HG03095 (cell line): ENCODE data around the gene CD58.

ENCODE experiments used
- ATAC-seq: cut with Tn5 transposase; IDR thresholded peaks from one replicate; pipeline ENCODE4 v1.9.1; 2021; ENCODE audit warnings: moderate library complexity; ENCODE audit not compliant: unreplicated experiment

The CD58 gene

DNA sequence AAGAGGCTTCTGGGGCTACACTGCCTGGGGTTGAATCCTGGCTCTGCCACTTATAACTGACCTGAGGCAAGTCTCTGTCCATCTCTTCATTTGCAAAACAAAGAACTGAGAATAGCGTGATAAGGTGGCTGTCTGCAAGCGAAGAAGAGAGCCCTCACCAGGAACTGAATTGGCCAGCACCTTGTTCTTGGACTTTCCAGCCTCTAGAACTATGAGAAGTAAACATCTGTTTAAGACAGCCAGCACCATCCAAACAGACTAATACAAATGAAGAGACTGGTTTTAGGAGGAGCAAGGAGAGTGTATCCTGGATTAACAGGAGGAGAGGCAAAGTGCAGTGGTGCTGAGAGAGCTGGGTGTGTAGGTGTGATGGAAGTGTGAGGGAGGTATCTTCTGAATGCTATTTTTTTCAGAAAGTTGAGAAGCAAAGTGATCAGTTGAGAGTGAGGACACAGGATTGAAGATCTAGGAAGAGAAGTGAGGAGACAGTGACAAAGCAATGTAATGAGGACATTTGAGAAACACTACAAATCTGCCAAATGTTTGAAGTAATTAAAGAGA is 59.3 kb downstream of the CD58 start:
- ATAC-seq, result no peak

DNA sequence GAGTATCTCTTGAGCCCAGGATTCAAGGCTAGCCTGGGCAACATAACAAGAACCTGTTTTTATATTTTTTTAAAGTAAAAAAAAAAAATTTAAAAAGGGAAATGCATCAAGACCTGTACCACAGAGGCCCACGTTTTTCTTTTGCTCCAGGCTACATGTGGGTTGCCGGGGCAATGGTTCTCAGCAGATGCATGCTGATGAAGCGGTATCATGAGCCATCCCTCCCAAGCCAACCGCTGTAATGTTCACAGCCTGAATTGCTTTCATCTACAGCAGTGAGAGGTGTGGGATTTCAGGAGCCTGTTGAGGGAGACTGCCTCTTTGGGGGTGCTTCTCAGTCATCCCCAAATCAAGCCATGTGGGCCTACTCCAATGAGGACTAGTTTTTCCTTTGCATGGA is 60.5 kb downstream of the CD58 start:
- no peak for ATAC-seq

GRCh38 chr1:116508984-116509980 is 61.5 kb downstream of the CD58 start:
- peak; percentile 26 for ATAC-seq

DNA sequence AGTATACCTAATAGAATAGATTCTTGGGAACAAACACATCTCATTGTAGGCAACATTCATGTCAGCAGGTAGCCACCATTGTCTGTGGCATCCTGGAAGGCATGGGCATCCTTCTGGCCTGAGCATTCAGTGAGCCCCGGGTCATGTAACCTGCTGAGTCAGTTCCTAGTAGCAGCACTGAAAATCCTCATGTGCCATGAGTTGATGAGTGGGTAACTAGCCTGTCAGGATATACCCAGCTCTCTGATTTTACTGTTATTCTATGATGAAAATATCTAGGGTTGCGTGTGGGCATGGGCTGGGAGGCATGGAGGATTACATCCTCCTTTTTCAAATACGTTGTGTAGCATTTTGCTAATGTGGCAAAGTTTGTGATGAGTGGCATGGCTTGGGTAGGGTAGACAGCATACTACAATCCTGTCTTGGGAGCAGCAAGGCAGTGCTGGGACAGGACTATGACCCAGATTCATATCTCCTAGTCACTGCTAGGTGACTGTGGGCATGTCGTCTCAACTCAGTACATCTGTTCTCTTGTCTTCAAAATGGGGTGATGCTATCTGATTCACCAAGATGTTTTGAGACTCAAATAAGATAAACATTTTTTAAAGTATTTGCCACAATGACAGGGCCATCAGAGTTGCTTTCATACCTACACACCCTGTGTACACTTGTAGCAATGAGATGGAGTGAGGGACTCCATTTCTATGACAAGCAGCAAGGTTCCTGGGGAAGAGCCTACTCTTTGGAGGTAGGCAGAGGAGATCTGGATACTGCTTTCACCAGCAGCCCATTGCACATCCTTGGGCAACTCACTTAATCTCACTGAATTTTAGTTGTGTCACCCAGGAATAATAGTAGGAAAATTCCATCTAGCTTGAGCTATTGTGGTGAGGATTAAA is 62.5 kb downstream of the CD58 start:
- ATAC-seq, result no peak

DNA sequence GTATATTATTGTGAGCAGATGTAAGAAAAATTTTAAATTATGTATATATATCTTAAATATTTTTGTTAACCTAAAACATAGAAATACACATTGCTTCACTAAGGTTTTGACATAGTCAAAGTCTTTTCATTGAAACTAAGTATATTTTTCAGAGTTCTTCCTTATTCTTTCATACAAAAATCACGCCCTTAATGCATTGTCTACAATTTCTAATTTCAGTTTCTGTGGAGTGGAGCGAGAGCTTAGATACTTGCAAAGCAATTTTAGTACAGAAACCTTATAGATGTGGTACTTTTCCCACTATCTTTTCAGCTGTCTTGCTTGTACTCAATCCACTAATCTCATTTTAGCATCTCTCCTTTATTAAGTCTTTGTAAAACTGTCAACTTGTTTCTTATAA is 63.2 kb downstream of the CD58 start:
- ATAC-seq, result no peak

GRCh38 chr1:116506132-116507004 is 64.5 kb downstream of the CD58 start:
- ATAC-seq, result no peak

GRCh38 chr1:116504308-116505156 is 66.3 kb downstream of the CD58 start:
- ATAC-seq, result peak; percentile 90

- ATAC-seq, result no peak
Measured at GRCh38 chr1:116503546-116504307, 67.1 kb downstream of the CD58 start.

DNA sequence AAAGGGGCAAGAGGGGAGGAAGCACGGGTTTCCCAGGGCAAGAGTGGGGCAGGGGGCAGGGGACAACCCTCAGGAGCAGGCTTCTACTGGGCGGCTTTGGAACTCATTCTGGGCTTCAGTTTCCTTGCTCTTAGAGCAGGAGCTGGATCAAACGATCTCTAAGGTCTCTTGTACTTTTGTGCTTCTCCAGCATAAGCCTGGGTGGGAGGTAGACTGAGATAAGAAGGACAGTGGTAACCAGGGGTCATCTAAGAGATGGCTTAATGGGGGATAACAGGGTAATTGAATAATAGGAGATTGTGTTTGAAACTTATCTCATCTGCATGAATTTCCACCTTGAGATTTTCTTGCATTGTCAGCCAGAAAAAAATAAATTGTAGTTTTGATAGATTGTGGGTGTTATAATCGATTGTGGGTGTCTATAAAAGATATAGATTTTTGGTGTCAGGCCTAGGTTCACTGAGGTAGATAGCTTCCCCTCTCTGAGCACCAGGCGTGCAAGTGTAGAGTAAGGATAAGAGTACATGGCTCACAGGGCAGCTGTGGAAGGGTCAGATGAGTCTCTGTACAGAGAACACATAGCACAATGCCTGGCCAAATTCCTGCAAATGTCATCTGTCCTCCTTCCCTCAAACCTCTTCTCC is 68.0 kb downstream of the CD58 start:
- ATAC-seq, result no peak

GRCh38 chr1:116501870-116502244 is 69.0 kb downstream of the CD58 start:
- ATAC-seq, result no peak

DNA sequence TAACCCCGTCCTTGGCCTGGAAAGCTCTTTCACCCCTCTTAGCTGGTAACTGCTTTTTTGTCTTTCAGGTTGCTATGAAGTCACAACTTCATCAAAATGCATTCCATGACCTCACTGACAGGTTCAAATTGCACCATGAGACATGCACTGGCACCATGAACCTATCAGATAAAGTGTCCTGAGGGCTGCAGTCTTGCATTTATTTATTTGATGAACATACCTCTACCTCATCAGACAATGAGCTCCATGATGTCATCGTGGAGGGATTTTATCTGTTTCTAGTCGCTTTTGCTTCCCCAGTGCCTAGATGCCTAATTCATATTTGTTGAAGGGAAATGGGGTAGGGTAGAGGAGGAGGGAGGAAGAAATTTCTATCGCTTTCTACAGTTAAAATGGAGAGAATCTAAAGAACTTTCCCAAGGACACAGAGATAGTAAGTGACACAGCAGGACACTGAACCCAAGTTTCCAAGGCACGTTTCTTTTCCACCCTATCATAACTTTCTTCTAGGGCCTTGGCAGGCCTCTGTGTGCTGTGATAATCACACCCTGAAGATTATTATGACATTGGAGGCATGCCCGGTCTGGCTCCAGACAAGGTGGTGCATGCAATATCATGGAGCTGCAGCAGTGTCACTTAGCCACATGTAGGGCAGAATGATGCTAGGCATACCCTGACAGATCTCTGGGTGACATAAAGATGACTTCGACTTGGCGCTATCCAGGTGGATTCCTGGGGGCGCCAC is 69.5 kb downstream of the CD58 start:
- ATAC-seq, result no peak

DNA sequence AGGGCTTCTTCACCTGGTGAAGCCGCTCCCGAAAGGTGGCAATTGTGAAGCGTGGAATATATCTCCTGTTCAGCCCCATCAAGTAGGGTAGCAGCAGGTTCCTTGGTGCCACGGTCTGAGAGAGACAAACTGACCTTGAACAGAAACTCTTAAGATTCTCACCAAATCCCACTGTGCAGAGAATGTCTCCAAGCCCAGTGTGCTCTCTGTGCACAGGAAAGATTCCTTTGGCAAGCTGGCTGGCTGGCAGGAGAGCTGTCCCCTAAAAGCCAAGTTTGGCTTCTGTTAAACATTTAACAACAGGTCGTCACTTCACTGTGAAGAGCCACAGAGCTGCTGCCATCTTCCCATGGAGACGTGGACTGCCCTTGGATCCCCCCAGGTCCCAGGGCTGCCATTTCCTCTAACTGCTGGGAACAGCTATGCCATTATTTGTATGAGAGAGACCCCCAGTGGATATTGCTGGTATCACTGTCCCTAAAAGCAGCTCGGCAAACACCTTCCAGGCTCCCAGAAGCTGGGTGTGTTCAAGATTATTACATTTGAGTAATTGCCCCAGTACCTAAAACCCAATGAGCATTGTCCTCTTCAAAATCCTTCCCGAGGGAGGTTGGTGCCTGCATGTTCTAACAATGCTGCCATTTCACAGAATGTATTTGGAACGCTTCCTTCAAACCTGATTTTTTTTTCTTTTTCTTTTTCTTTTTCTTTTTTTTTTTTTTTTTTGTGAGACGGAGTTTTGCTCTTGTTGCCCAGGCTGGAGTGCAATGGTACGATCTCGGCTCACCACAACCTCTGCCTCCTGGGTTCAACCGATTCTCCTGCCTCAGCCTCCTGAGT is 71.8 kb downstream of the CD58 start:
- ATAC-seq, result peak; percentile 56

DNA sequence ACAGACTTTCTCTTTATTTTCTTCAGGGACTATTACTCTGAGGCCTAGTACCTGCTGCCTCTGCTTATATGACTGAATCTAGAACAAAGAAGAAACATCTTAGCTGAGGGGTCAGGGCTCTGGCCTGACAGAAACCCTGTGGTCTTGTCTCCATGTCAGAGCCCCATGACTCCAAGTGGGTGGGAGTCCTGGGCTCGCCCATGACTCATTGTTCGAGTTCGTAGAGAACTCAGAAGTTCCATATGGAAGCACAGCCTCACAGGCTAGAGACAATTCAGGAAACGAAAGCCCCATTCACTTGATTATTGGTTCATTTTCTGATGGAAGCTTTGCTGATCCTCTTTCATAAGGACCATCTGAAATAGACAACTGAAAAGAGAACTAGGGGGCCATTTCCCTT is 73.2 kb downstream of the CD58 start:
- no peak for ATAC-seq

DNA sequence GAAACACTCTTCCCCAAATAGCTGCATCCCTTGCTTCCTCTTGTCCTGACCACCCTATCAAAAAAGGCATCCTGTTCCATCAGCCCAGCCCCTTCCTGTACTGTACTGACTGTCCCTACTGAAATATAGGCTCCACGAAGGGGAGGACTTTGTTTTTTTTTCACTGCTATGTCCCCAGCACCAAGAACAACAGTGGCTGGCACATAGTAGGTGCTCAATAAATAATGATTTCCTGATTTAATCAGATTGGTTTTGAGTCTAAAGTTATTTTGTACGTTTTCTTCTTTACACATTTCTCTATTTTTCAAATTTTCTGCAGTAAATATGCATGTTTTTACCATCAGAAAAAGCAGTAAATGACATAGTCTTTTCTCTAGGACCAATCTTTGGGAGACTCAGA is 73.9 kb downstream of the CD58 start:
- ATAC-seq, result no peak

GRCh38 chr1:116496380-116496779 is 74.4 kb downstream of the CD58 start:
- ATAC-seq, result no peak

DNA sequence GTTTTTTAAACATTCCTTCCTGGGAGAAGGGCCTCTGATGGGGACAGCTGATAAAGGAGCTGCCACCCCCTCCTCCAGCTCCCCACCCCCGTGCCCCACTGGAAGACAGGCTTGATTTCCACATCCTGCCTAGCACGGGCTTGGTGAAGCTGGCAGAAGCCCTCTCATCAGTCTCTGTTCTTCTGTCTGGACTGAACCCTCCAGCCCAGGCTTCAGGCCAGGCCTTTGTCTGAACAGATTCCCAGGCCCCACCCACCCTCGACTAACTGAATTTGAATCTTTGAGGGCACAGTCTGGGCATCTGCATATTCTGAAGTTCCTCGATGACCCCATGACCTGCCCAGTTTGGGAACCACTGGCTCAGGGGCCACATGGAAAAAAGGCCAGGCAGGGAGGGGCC is 75.3 kb downstream of the CD58 start:
- no peak for ATAC-seq

DNA sequence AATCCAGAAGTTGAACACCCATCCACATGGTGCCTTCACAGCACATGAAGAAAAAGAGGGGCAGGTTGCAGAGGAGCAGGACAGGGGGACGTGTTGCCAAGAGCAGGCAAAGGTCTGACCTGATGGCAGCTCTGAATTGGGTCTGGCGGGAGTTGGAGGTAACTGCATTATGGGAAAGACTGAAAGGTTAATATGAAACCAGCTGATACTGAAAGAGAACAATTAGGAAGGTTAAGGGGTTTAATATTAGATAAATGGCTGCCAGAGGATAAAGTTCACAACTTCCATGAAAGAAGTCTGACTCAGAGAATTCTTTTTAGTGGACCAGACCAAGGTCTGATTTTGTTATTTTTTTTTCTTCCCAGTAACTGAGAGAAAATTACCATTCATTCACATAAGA is 76.1 kb downstream of the CD58 start:
- ATAC-seq, result no peak
